Activated CD4-positive, alpha-beta T cell treated with anti-CD3 and anti-CD28 coated beads, Interleukin-2, amount 50 U/mL, for 48 hours (primary cell): ENCODE data around the gene WRAP53.
A peak's percentile ranks its signal among the peaks of the same experiment; 100 is the strongest.

Experiments
- DNase-seq, 2 experiments: peaks; one replicate each; pipeline ENCODE4 v3.0.0-alpha.2; 2020

The WRAP53 gene

GRCh38 chr17:7684851-7685532 is 3.3 kb upstream of the WRAP53 start:
- no peak for DNase-seq

GRCh38 chr17:7685533-7686221 is 2.6 kb upstream of the WRAP53 start:
- DNase-seq = peak; percentile 91 to 93

- DNase-seq = peak; percentile 78 to 84
Measured at GRCh38 chr17:7686222-7687071, 1.8 kb upstream of the WRAP53 start.

GRCh38 chr17:7687072-7687907 is 987 bp upstream of the WRAP53 start, which contains the start of gene TP53:
Gene TP53 (minus strand): TSS chr17:7687490. CDS start chr17:7676594, 10,896 bp downstream.
- peak; percentile 86 to 90 for DNase-seq

GRCh38 chr17:7688808-7689316 is 585 bp downstream of the WRAP53 start:
- DNase-seq = peak in 1 of 2 experiments; percentile 12

- DNase-seq = no peak
Measured at GRCh38 chr17:7695586-7695985, 7.3 kb downstream of the WRAP53 start.

- DNase-seq = no peak
Measured at GRCh38 chr17:7697828-7698588, 9.7 kb downstream of the WRAP53 start.

- DNase-seq = no peak
Measured at GRCh38 chr17:7700510-7700909, 12.2 kb downstream of the WRAP53 start.

- no peak for DNase-seq
Measured at GRCh38 chr17:7701681-7702080, 13.4 kb downstream of the WRAP53 start.

- no peak for DNase-seq
Measured at GRCh38 chr17:7702776-7703175, 14.5 kb downstream of the WRAP53 start.

- DNase-seq = no peak
Measured at GRCh38 chr17:7703584-7704479, 15.6 kb downstream of the WRAP53 start.

GRCh38 chr17:7704601-7705268 is 16.5 kb downstream of the WRAP53 start, which contains the start of gene EFNB3:
Gene EFNB3 (plus strand): TSS chr17:7705202. CDS start chr17:7705599, 397 bp downstream.
- no peak for DNase-seq

- no peak for DNase-seq
Measured at GRCh38 chr17:7705269-7706255, 17.3 kb downstream of the WRAP53 start.

- no peak for DNase-seq
Measured at GRCh38 chr17:7706631-7707354, 18.5 kb downstream of the WRAP53 start.

- DNase-seq = no peak
Measured at GRCh38 chr17:7707446-7707845, 19.2 kb downstream of the WRAP53 start.

GRCh38 chr17:7707858-7708750 is 19.8 kb downstream of the WRAP53 start:
- DNase-seq = no peak

- DNase-seq = no peak
Measured at GRCh38 chr17:7709031-7709430, 20.8 kb downstream of the WRAP53 start.
